HG02852 (cell line): Measurements from ENCODE around the gene DEFB127.
"Not testable (repeated sequence)": the region's sequence is repeated elsewhere in the genome, so short reads cannot be mapped to it uniquely, and the experiment has no call there.

Experiments used
- ATAC-seq: cut with Tn5 transposase; IDR thresholded peaks from one replicate; pipeline ENCODE4 v1.9.1; 2021; ENCODE audit warnings: mild to moderate bottlenecking, moderate library complexity; ENCODE audit not compliant: unreplicated experiment

Gene DEFB127

GRCh38 chr20:157154-157553, at the start of gene DEFB127:
TSS of gene DEFB127 (plus strand) at chr20:157454. CDS start at chr20:157545, 91 bp downstream.
- no peak for ATAC-seq

- no peak for ATAC-seq
Measured at GRCh38 chr20:112396-112795, 44.9 kb upstream of the DEFB127 start.

- no peak for ATAC-seq
Measured at GRCh38 chr20:117518-117917, 39.7 kb upstream of the DEFB127 start.

- not testable (repeated sequence) for ATAC-seq
Measured at GRCh38 chr20:129786-130323, 27.4 kb upstream of the DEFB127 start.

GRCh38 chr20:137668-138490, 19.4 kb upstream of the DEFB127 start:
- ATAC-seq, result no peak

- no peak for ATAC-seq
Measured at GRCh38 chr20:142290-142689, 15.0 kb upstream of the DEFB127 start, which contains the start of gene DEFB126. TSS of gene DEFB126 (plus strand) at chr20:142590. CDS start at chr20:142629, 39 bp downstream.

- no peak for ATAC-seq
Measured at GRCh38 chr20:145877-146276, 11.4 kb upstream of the DEFB127 start.

GRCh38 chr20:152131-152530, 5.1 kb upstream of the DEFB127 start:
- no peak for ATAC-seq

GRCh38 chr20:164618-165017, 7.4 kb downstream of the DEFB127 start:
- ATAC-seq, result no peak

- no peak for ATAC-seq
Measured at GRCh38 chr20:168876-169275, 11.6 kb downstream of the DEFB127 start.

GRCh38 chr20:184288-184687, 27.0 kb downstream of the DEFB127 start:
- ATAC-seq, result no peak

GRCh38 chr20:187733-188132, 30.5 kb downstream of the DEFB127 start:
- no peak for ATAC-seq

- no peak for ATAC-seq
Measured at GRCh38 chr20:189611-190010, 32.4 kb downstream of the DEFB127 start, which contains the start of gene DEFB128. TSS of gene DEFB128 (minus strand) at chr20:189711. CDS start at chr20:189623, 88 bp downstream.

- no peak for ATAC-seq
Measured at GRCh38 chr20:198225-198624, 41.0 kb downstream of the DEFB127 start.

- no peak for ATAC-seq
Measured at GRCh38 chr20:199996-200395, 42.7 kb downstream of the DEFB127 start.

GRCh38 chr20:203630-204029, 46.4 kb downstream of the DEFB127 start:
- not testable (repeated sequence) for ATAC-seq
